HG03095 (cell line): ENCODE data around the gene CACNA1H.
"Not testable (repeated sequence)": the region's sequence is repeated elsewhere in the genome, so short reads cannot be mapped to it uniquely, and the experiment has no call there.

Source experiments
- ATAC-seq: cut with Tn5 transposase; IDR thresholded peaks from one replicate; pipeline ENCODE4 v1.9.1; 2021; ENCODE audit warnings: moderate library complexity; ENCODE audit not compliant: unreplicated experiment

CACNA1H gene

DNA sequence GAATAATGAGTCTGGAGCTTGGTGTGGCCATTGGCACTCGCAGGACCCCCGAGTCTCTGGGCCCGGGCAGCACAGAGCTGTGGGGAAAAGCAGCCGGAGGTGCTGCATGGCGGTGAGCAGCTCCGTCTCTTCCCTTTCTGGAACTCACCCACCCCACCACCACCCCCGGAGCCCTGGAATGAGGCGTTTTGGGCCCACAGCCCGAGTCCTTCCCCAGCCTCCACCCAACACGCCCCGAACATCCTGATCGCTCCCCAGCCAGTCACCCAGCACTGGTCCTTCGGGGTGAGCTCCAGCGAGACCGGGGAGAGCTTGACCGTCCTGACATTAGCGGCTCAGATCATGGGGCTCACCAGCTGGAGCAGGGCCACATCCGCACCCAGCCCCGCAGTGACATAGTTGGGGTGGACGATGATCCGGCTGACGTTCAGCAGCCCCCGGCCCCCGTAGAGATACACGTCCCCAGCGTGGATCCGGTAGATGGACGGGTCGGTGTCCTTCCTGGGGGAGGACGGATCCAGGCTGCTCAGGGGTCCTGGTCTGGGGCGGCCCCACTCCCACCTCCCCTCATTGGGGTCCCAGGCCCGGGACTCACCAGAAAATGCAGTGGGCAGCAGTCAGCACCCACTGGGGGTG lies 109.4 kb downstream of the CACNA1H start:
- no peak for ATAC-seq

DNA sequence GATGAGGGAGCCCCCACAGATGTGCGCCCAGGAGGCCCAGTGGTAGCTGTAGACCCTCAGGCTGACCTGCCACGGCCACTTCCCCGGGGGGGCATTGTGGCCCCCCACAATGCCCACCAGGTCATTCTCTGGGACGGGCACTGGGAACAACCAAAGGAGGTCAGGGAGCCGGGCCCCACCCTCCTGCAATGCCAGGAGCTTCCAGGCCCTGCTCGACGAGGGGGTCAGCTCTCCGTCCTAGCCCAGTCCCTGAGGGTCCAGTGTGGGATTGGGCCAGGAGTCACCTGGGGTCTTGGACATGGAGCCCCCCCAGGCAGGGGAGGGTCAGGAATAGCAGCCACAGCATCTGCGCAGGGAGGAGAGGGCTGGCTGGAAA lies 109.9 kb downstream of the CACNA1H start:
- no peak for ATAC-seq

DNA sequence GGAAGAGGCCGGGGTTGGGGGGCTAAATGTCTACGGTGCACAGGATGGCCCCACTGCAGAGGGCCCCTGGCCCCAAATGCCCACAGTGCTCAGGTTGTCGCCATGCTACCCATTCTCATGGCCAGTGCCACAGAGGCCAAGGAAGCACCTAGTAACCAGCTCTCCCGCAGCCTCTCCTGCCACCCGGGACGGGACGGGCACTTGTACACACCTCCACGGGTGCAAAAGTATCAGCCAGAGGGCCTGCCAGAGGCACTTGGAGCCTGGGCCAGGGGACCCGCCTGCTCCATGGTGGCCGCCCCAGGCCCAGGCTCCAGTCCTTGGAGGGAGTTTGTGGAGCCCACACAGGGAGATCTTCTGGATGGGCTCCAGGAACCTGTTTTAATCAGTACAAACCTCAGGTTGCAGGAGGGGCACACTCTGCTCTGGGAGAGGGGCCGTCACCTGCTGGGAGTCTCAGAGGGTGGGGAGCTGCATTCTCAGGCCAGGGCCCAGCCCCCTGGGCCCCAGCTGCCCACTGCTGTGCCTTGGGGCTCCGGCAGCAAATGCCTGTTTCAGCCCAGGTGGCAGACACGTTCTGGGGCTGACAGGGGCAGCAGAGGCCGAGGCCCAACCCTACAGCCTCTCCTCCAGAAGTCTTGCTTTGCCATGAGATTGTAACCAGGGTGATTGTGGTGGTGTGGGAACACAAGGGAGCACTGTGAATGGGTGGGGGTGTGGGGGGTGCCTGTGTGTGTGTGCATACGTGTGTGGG lies 110.9 kb downstream of the CACNA1H start:
- no peak for ATAC-seq

GRCh38 chr16:1264345-1265089 lies 111.6 kb downstream of the CACNA1H start:
- no peak for ATAC-seq

GRCh38 chr16:1265090-1265630 lies 112.3 kb downstream of the CACNA1H start:
- no peak for ATAC-seq

DNA sequence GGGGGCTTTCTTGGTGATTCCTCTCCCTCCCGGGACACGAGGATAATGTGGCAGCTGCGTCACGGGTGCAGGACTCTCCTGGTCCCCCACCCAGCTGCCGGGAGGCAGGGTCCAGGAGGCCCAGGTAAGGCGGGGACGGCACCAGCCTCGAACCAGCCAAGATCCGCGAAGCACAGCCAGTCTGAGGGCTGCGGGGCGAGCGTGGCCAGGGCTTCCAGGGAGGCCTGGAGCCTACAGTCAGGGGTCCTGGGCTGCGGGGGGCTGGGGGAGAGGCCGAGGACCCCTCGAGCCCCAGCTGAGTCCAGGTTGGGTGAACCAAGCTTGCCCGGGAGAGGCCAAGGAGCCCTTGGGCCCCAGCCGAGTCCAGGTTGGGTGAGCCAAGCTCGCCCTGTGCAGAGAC lies 112.9 kb downstream of the CACNA1H start:
- no peak for ATAC-seq

DNA sequence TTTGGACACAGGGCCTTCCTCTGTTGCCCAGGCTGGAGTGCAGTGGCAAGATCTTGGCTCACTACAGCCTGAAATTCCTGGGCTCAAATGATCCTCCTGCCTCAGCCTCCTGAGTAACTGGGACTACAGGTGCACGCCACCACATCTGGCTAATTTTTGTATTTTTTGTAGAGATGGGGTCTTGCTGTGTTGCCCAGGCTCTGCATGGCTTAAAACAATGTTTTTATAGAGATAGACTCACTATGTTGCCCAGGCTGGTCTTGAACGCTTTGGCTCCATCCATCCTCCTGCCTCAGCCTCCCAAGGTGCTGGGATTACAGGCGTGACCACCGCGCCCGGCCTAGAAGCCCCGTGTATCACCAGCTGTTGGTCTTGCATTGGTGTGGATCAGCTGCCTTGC lies 116.5 kb downstream of the CACNA1H start:
- not testable (repeated sequence) for ATAC-seq

DNA sequence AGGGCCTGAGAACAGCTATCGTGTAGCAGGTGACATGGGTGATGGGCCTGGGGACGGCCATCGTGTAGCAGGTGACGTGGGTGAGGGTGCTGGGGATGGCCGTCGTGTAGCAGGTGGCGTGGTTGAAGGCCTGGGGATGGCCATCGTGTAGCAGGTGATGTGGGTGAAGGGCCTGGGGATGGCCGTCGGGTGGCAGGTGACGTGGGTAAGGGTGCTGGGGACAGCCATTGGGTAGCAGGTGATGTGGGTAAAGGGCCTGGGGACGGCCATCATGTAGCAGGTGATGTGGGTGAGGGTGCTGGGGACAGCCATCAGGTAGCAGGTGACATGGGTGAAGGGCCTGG lies 118.4 kb downstream of the CACNA1H start:
- ATAC-seq = no peak
